HCT116 (cell line): ENCODE measurements around the gene CHRNB4.

Experiments
- ZNF274 ChIP-seq: fragments of 200-500 bp; sonication (Bioruptor generic); IDR thresholded peaks from 2 replicates; pipeline ENCODE4 v1.6.1; 2014; ENCODE audit warnings: mild to moderate bottlenecking, low read depth, low read length, inconsistent platforms
- TF ChIP-seq, protein P1 (sequence below), 3 experiments: fragments of 200-600 bp in 1 of 3; sonication (generic) in 1 of 3; IDR thresholded peaks in 2 of 3; conservative IDR thresholded peaks in 1 of 3; 2 replicates each; pipeline ENCODE4 v1.5.1; 2012 to 2017; ENCODE audit warnings: low read depth in 2 of 3, low read length in 2 of 3, antibody characterized with exemption in 1 of 3, borderline replicate concordance in 1 of 3, control low read depth in 1 of 3, mild to moderate bottlenecking in 1 of 3, mixed read lengths in 1 of 3, mixed run types in 1 of 3, moderate library complexity in 1 of 3; ENCODE audit not compliant: insufficient read depth in 1 of 3
- TF ChIP-seq, protein P2 (sequence below): IDR thresholded peaks from 2 replicates; pipeline ENCODE4 v1.6.1; 2012

DNA sequence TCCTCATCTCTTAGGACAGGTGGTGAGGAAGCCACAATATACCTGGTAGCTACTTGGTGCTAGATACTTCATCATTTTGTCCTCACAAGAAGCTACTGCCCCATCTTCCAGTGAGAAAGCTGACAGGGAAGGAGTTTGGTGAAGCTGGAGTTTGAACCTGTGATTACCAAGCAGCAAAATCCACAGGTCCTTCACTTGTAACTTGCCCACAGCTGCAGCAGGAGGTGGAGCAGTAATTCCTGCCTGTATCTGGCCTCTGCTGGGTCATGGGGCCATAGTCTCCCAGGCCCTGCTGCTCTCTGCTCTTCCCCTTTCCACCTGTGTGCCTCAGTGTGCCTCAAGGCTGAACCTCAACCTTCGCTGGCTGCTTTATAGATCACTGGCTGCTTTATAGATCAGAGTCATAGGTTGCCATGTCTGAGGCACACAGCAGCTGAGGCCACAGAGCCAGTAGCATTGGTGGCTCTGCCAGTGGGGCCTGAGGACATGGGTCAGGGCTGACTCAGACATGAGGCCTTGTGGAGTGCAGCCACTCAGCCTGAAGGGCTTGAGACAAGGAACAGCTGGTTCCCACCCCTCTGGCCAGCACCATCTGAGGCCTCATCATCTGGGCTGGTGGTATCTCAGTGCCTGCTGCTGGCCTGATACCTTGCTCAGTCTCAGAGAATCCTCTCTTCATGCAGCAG lies 11.1 kb upstream of the CHRNB4 start:
- TF ChIP-seq, protein P1, sequence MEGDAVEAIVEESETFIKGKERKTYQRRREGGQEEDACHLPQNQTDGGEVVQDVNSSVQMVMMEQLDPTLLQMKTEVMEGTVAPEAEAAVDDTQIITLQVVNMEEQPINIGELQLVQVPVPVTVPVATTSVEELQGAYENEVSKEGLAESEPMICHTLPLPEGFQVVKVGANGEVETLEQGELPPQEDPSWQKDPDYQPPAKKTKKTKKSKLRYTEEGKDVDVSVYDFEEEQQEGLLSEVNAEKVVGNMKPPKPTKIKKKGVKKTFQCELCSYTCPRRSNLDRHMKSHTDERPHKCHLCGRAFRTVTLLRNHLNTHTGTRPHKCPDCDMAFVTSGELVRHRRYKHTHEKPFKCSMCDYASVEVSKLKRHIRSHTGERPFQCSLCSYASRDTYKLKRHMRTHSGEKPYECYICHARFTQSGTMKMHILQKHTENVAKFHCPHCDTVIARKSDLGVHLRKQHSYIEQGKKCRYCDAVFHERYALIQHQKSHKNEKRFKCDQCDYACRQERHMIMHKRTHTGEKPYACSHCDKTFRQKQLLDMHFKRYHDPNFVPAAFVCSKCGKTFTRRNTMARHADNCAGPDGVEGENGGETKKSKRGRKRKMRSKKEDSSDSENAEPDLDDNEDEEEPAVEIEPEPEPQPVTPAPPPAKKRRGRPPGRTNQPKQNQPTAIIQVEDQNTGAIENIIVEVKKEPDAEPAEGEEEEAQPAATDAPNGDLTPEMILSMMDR (IDR thresholded peaks at IDR 0.05 in 2 of 3, conservative IDR thresholded peaks at IDR 0.05 in 1 of 3; ENCODE audit: borderline replicate concordance in 1 of 3, insufficient read depth in 1 of 3, low read depth in 2 of 3, low read length in 2 of 3) = no peak
- no peak for TF ChIP-seq ZNF274
- TF ChIP-seq, protein P2, sequence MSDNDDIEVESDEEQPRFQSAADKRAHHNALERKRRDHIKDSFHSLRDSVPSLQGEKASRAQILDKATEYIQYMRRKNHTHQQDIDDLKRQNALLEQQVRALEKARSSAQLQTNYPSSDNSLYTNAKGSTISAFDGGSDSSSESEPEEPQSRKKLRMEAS = no peak
